Hepatocyte (in vitro differentiated cells): ENCODE results near the gene RAI1. TPM values are rescaled to one million over a fixed set of nuclear protein-coding genes. Genes with fewer than 3 reads are reported as not detected.

ENCODE experiments used
- DNase-seq: peaks from one replicate; pipeline ENCODE4 v3.0.0-alpha.2; 2016; ENCODE audit warnings: low spot score
- H2AFZ ChIP-seq: fragments of 200-600 bp; sonication (generic); 2 replicates; pipeline ENCODE4 v1.6.0; 2016; ENCODE audit warnings: antibody characterized with exemption, mild to moderate bottlenecking
- H3K27ac ChIP-seq: fragments of 200-600 bp; sonication (generic); 2 replicates; pipeline ENCODE4 v1.5.1; 2016; ENCODE audit warnings: mild to moderate bottlenecking
- H3K27me3 ChIP-seq: fragments of 200-600 bp; sonication (generic); 2 replicates; pipeline ENCODE4 v1.6.1; 2016
- H3K36me3 ChIP-seq: fragments of 200-600 bp; sonication (generic); replicated peaks from 2 replicates; pipeline ENCODE4 v1.5.1; 2016; ENCODE audit warnings: low read depth; ENCODE audit not compliant: insufficient read depth
- H3K4me1 ChIP-seq: fragments of 200-600 bp; sonication (generic); 2 replicates; pipeline ENCODE4 v1.5.1; 2016; ENCODE audit warnings: mild to moderate bottlenecking, moderate library complexity; ENCODE audit not compliant: insufficient read depth
- H3K4me2 ChIP-seq: fragments of 200-600 bp; sonication (generic); 2 replicates; pipeline ENCODE4 v1.6.0; 2016
- H3K4me3 ChIP-seq: fragments of 200-600 bp; sonication (generic); 2 replicates; pipeline ENCODE4 v1.5.1; 2016; ENCODE audit warnings: mild to moderate bottlenecking
- H3K79me2 ChIP-seq: fragments of 200-600 bp; sonication (generic); 2 replicates; pipeline ENCODE4 v1.6.0; 2017; ENCODE audit warnings: mild to moderate bottlenecking
- H3K9me2 ChIP-seq: fragments of 200-600 bp; sonication (generic); replicated peaks from 2 replicates; pipeline ENCODE4 v1.6.0; 2017; ENCODE audit warnings: mild to moderate bottlenecking; ENCODE audit not compliant: insufficient read depth
- H3K9me3 ChIP-seq: fragments of 200-600 bp; sonication (generic); 2 replicates; pipeline ENCODE4 v1.5.1; 2016; ENCODE audit warnings: low read depth, mild to moderate bottlenecking
- H4K20me1 ChIP-seq: fragments of 200-600 bp; sonication (generic); 2 replicates; pipeline ENCODE4 v1.6.0; 2016; ENCODE audit warnings: mild to moderate bottlenecking; ENCODE audit not compliant: insufficient read depth, poor library complexity, severe bottlenecking
- CTCF ChIP-seq: fragments of 200-600 bp; sonication (generic); IDR thresholded peaks from 2 replicates; pipeline ENCODE4 v1.5.1; 2016; ENCODE audit warnings: antibody characterized with exemption, mild to moderate bottlenecking; ENCODE audit not compliant: poor library complexity
- EZH2 ChIP-seq: fragments of 200-600 bp; sonication (generic); IDR thresholded peaks from 2 replicates; pipeline ENCODE4 v1.6.1; 2016; ENCODE audit warnings: antibody characterized with exemption, mild to moderate bottlenecking, borderline replicate concordance
- EZH2phosphoT487 ChIP-seq: fragments of 200-600 bp; sonication (generic); IDR thresholded peaks from one replicate; pipeline ENCODE4 v1.6.1; 2018; ENCODE audit warnings: antibody characterized with exemption, mild to moderate bottlenecking, low read depth, moderate library complexity; ENCODE audit not compliant: unreplicated experiment, severe bottlenecking
- WGBS: methylation state at CpG from one replicate; pipeline ENCODE4 v1.1.6; 2016; ENCODE audit warnings: low lambda C conversion rate; ENCODE audit errors: missing lambda C conversion rate; 5-methylcytosine and 5-hydroxymethylcytosine counted together
- polyA plus RNA-seq: library from polyadenylated mRNA; unstranded; fragments of >200 nt; fragmentation: Nextera tagmentation; extraction: Ambion mirVana; gene quantifications from 2 replicates; pipeline ENCODE4 v1.2.1, GENCODE V29; 2016
- total RNA-seq: library from RNA; depleted of rRNA; stranded (reverse); fragments of >200 nt; gene quantifications from 2 replicates; pipeline ENCODE4 v1.2.3, GENCODE V29; 2014

Gene RAI1
- total and polyA plus RNA-seq, 2 experiments from 2014 or later = 20.2 to 23.8 TPM

DNA sequence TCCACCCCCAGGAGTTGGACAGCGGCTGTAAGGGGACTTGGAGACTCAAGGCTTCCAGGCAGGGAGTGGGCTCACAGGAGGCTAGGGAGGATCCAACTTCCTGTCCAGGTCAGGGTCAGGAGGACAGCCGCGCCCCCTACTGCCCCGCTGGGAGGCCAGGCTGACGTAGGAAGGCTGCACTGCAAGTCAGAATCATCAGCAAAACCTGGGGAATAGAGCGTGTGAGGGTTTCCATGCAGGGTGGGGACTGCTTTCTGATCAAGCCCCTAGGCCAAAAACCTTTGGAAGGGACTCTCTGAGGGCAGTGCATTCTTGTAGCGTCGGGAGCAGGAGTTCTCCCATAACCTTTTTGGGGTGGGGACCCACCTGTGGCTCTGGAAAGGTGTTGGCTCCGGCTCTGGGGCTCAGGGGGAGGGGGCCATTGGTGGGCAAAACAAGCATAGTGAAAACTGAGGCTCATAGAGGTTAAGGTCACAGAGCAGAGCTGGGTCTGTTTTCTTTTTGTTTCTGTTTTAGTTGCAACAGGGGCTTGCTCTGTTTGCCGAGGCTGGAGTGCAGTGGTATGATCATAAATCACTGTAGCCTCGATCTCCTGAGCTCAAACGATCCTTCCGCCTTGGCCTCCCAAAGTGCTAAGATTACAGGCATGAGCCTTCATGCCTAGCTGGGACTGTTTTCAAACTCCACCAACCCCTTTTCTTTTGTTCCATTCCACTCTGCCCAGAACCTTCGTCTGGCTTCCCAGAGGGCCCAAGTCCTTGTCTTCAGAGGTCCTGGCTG is 22.1 kb downstream of the RAI1 start:
- WGBS = 53% methylated on average over 14 of the region's 14 CpGs
- Histone ChIP-seq H3K4me1 (peaks cover 59% of the 10 kb centered on the region), H3K9me2 (no peaks in the 10 kb centered on the region), H3K27me3 (no peaks in the 10 kb centered on the region), H3K36me3 (no peaks in the 10 kb centered on the region), H3K27ac (peak overlapping the region; percentile 0), H3K4me3 (no peak overlapping the region), H3K9me3 (no peaks in the 10 kb centered on the region), H3K4me2 (peak overlapping the region; percentile 21), H4K20me1 (peaks cover 50% of the 10 kb centered on the region), H3K79me2 (peaks cover 99% of the 10 kb centered on the region), H2AFZ (no peak overlapping the region)
- TF ChIP-seq CTCF = peak; percentile 5
- TF ChIP-seq EZH2phosphoT487 = no peak
- no peak for TF ChIP-seq EZH2
- DNase-seq = no peak

- Histone ChIP-seq H3K4me2 (no peak overlapping the region), H3K9me3 (no peaks in the 10 kb centered on the region), H3K27me3 (no peaks in the 10 kb centered on the region), H4K20me1 (peaks cover 35% of the 10 kb centered on the region), H3K4me1 (peaks cover 51% of the 10 kb centered on the region), H3K36me3 (no peaks in the 10 kb centered on the region), H2AFZ (no peak overlapping the region), H3K79me2 (peaks cover 99% of the 10 kb centered on the region), H3K27ac (no peak overlapping the region), H3K4me3 (no peak overlapping the region), H3K9me2 (no peaks in the 10 kb centered on the region)
- WGBS = 98% methylated on average over 2 of the region's 2 CpGs
- TF ChIP-seq CTCF (no peak), EZH2 (no peak), EZH2phosphoT487 (no peak)
- DNase-seq = no peak
Measured at GRCh38 chr17:17704931-17705330, 23.7 kb downstream of the RAI1 start.

DNA sequence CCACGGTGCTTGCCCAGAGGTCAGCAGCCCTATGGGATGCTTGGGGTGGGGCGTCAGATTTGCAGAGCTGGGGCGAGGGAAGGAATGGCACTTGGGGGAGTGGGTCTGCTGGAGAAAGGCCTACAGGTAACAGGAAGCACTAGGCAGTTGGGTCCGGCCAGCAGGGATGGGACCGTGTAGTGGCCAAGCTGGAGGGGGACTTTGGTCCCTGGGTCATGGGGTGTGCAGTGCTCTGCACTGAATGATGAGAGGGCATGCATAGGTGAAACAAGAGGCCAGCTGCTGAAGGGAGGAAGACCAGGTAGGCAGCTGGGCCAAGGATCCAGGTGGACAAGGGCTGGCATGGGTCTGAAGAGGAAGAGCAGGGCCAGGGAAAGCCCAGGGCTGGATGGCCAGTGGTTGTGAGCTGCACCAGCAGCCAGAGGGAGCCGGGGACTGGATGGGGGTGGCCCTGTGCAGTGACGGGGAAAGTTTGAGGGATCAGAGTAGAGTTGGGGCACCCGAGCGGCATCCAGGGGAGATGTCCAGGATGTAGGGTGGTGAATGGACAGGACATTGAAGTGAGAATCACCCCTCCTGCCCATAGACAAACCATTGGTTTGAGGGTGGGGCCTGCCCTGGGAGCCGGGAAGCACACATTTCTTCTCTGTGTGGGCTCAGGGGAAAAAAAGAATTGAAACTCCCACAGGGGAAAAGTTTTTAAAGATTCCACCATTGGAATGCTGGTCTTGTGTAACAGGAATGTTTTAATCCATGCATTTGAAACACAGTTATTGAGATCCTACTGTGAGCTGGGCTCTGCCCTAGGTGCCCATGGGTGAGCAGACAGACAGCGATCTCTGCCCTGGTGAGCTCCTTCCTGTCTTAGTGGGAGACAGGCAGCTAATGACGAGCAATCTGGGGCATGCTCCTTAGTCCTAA is 25.1 kb downstream of the RAI1 start:
- H3K27ac ChIP-seq = peak overlapping the region; percentile 33
- WGBS = 87% methylated on average over 12 of the region's 12 CpGs
- H3K4me3 ChIP-seq = no peak overlapping the region
- TF ChIP-seq EZH2 = no peak
- no peak for TF ChIP-seq CTCF
- TF ChIP-seq EZH2phosphoT487 = no peak
- no peaks in the 10 kb centered on the region for H3K9me3 ChIP-seq
- no peak overlapping the region for H2AFZ ChIP-seq
- no peak for DNase-seq
- H3K4me2 ChIP-seq = no peak overlapping the region
- H4K20me1 ChIP-seq = peaks cover 22% of the 10 kb centered on the region
- H3K79me2 ChIP-seq = peaks cover 92% of the 10 kb centered on the region
- H3K4me1 ChIP-seq = peaks cover 51% of the 10 kb centered on the region
- H3K27me3 ChIP-seq = no peaks in the 10 kb centered on the region
- H3K36me3 ChIP-seq = no peaks in the 10 kb centered on the region
- H3K9me2 ChIP-seq = no peaks in the 10 kb centered on the region
